Endometrial microvascular endothelial cells (primary cell): Measurements from ENCODE around the gene KCNK15. TPM values are rescaled to one million over a fixed set of nuclear protein-coding genes. Genes with fewer than 3 reads are reported as not detected.

Source experiments
- total RNA-seq: library from RNA; depleted of rRNA; stranded (reverse); fragments of >200 nt; gene quantifications from one replicate; pipeline ENCODE4 v1.2.3, GENCODE V29; 2015; ENCODE audit errors: inconsistent ontology term

The KCNK15 gene
- total RNA-seq, 1 donor from 2014 or later: not detected

Other genes with a start within 250 kb of the KCNK15 start
- 100.0 TPM for gene SERINC3, start 223.8 kb upstream of the KCNK15 start, total RNA-seq
- gene PKIG, start 163.3 kb upstream of the KCNK15 start, total RNA-seq: 147 TPM
- 6.5 TPM for gene ADA, start 94.2 kb upstream of the KCNK15 start, total RNA-seq
- not detected for gene CCN5, start 30.5 kb upstream of the KCNK15 start, total RNA-seq
- gene RIMS4, start 64.7 kb downstream of the KCNK15 start, total RNA-seq: not detected
- 187 TPM for gene YWHAB, start 139.8 kb downstream of the KCNK15 start, total RNA-seq
- gene PABPC1L, start 164.2 kb downstream of the KCNK15 start, total RNA-seq: 0.93 TPM
- gene TOMM34, start 214.5 kb downstream of the KCNK15 start, total RNA-seq: 64.1 TPM
- gene STK4, start 220.6 kb downstream of the KCNK15 start, total RNA-seq: 13.7 TPM